Fibroblast of villous mesenchyme (primary cell): ENCODE measurements around the gene CDYL2. TPM values are rescaled to one million over a fixed set of nuclear protein-coding genes. Genes with fewer than 3 reads are reported as not detected.
A peak's percentile ranks its signal among the peaks of the same experiment; 100 is the strongest.

Source experiments
- DNase-seq: peaks from one replicate; pipeline ENCODE4 v3.0.0-alpha.2; 2010; ENCODE audit warnings: low read depth
- H3K4me3 ChIP-seq: 2 replicates; pipeline ENCODE4 v1.5.1; 2011; ENCODE audit warnings: low read depth, mild to moderate bottlenecking, low read length
- total RNA-seq: library from RNA; depleted of rRNA; stranded (reverse); fragments of >200 nt; gene quantifications from 2 replicates; pipeline ENCODE4 v1.2.3, GENCODE V29; 2012
- TF ChIP-seq, protein P1 (sequence below): IDR thresholded peaks from 2 replicates; pipeline ENCODE4 v1.5.1; 2012; ENCODE audit warnings: low read depth, mild to moderate bottlenecking, low read length; ENCODE audit not compliant: insufficient read depth

Gene CDYL2
- total RNA-seq, 1 donor = 14.2 TPM

DNA sequence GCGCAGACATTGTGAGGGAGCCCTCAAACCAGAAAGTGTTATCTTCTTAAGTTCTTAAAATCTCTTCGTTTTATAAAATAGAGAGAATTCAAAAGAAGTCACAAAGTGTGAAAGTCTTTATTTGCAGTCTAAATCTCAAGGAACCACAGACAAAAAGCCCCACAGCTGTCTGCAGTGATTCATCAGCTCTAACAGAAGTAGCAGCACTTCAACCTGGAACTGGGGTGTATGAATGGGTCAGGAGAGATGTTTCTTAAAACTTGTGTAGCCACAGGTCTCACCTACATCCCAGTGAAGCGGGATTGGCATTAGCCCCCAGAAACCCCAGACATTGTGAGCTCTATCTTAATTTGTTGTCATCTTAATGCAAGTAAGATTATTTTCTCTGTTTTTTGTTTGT lies 61.1 kb downstream of the CDYL2 start:
- TF ChIP-seq, protein P1, sequence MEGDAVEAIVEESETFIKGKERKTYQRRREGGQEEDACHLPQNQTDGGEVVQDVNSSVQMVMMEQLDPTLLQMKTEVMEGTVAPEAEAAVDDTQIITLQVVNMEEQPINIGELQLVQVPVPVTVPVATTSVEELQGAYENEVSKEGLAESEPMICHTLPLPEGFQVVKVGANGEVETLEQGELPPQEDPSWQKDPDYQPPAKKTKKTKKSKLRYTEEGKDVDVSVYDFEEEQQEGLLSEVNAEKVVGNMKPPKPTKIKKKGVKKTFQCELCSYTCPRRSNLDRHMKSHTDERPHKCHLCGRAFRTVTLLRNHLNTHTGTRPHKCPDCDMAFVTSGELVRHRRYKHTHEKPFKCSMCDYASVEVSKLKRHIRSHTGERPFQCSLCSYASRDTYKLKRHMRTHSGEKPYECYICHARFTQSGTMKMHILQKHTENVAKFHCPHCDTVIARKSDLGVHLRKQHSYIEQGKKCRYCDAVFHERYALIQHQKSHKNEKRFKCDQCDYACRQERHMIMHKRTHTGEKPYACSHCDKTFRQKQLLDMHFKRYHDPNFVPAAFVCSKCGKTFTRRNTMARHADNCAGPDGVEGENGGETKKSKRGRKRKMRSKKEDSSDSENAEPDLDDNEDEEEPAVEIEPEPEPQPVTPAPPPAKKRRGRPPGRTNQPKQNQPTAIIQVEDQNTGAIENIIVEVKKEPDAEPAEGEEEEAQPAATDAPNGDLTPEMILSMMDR = no peak
- no peak overlapping the region for H3K4me3 ChIP-seq
- no peak for DNase-seq

DNA sequence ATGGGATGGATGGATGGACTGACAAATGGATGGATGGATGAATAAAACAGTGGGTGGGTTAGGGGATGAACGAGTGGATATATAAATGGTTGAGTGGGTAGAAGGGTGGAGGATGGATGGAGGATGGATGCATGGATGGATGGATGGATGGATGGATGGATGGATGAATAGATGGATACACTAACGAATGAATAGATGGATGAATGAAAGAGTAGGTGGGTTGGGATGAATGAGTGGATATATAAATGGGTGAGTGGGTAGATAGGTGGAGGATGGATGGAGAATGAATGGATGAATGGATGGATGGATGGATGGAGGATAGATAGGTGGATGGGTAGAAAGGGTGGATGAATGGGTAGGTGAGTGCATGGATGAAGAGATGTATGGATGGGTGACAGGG lies 62.1 kb downstream of the CDYL2 start:
- H3K4me3 ChIP-seq = no peak overlapping the region
- TF ChIP-seq, protein P1 = no peak
- DNase-seq = no peak

DNA sequence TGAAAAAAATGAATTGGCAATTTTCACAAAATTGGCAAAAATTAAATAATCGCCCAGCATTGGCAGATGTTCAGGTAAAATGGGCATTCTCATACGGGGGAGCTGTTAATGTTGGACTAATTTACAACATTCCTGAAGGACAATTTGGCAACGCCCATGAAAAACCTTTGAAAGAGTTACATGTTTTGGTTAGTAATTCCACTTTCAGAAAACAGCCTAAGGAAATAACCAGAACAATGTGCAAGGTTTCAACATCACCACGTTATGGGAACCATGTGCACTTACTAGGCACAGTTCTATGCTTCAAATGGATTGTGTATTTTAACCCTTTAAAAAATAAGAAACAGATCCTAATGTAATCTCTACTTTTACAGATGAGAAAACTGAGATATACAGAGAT lies 62.7 kb downstream of the CDYL2 start:
- no peak overlapping the region for H3K4me3 ChIP-seq
- DNase-seq = peak; percentile 53
- TF ChIP-seq, protein P1 = no peak

DNA sequence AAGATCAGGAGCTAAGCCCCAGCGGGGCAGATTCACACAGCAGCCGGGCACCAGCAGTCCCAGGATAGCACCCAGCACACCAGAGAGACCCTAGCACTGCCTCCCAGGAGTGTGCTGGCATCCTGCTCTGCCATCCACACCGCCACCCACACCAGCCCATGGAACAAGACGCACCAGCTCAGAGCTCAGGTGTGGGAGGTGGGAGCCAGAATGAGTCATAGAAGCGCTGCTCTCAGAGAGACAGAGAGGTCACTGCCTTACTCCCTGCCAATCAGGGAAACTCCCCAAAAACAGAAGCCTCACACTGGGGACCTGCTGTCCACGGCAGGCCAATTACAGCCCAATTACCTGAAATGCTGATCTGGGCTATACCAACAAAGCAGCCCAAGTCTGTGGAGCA lies 64.9 kb downstream of the CDYL2 start:
- TF ChIP-seq, protein P1 = no peak
- no peak for DNase-seq
- no peak overlapping the region for H3K4me3 ChIP-seq

DNA sequence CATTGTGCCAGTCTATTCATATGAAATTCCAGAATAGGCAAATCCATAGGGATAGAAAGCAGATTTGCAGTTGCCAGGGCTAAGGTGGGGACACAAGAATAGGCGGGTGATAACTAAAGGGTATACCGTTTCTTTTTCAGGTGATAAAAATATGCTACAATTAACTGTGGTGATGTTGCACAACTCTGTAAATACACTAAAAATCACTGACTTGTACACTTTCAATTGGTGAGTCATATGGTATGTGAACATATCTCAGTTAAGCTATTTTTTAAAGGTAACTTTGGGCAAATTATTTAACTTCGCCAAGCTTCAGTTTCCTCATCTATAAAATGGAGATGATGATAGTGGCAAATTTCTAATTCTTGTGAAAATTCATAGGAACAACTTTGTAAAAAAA lies 65.9 kb downstream of the CDYL2 start:
- TF ChIP-seq, protein P1 = no peak
- H3K4me3 ChIP-seq = no peak overlapping the region
- DNase-seq = no peak

DNA sequence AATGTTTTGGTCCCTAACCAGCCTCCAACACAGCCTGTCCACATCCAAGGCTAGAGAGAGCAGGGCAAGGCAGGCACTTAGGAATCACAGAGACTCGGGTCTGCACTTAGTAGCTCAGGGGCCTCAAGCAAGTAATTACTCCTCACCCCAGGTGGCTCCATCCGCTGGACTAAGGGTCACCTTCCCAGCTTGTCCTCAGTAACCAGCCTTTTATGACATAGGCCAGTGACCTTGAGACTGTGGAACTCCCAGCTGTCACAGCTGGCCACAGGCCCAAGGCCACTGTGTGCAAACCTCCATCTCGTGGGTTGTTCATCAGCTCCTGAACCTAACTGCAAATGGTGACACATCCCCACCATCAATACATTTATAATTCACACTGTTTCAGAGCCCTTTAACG lies 68.6 kb downstream of the CDYL2 start:
- TF ChIP-seq, protein P1 = no peak
- no peak overlapping the region for H3K4me3 ChIP-seq
- no peak for DNase-seq

DNA sequence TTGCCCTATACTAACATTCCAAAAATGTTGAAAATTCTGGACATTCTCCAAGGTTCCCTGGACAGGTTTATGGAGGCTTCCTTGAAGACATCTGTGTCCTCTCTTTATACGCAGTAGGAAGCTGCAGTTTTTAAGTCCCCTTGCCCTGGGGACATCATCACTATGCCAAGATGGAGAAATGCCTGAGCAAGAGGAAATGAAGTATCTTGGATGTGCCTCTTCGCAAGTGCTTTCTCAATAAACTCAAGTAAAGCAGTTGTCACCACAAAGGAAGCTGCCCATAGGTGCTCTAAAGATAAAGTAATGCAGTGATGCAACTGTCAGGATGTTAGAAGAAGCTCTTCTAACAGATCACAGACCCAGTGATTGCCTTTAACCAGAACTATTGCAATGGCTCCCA lies 71.0 kb downstream of the CDYL2 start:
- TF ChIP-seq, protein P1 = no peak
- no peak overlapping the region for H3K4me3 ChIP-seq
- DNase-seq = no peak
